Measurements from ENCODE around the gene NPR3. TPM values are rescaled to one million over a fixed set of nuclear protein-coding genes. Genes with fewer than 3 reads are reported as not detected.

NPR3 gene
- total RNA-seq, 2 donors from 2014 or later, result 0.58 to 3.7 TPM

GRCh38 chr5:32709750-32710549 is 1.2 kb upstream of the NPR3 start:
- ATAC-seq, result peak; percentile 73
- DNase-seq, result peak; percentile 57 to 76
- intact Hi-C loops (cut with DNase I, micrococcal nuclease), result loop anchor here in 1 of 2 donors (5.0 kb wide), 1 partner anchor 472 kb away; no protein-coding TSS in a partner anchor

- no peak for ATAC-seq
- intact Hi-C loops (cut with DNase I, micrococcal nuclease), result no loop called here
- no peak for DNase-seq
These were observed 200 bp downstream of the NPR3 start for GRCh38 chr5:32711362-32711680.

GRCh38 chr5:32711681-32712480 is 760 bp downstream of the NPR3 start:
- intact Hi-C loops (cut with DNase I, micrococcal nuclease), result no loop called here
- DNase-seq, result peak in 1 of 2 donors; percentile 20
- peak; percentile 32 for ATAC-seq

GRCh38 chr5:32712481-32713360 is 1.6 kb downstream of the NPR3 start:
- ATAC-seq, result no peak
- intact Hi-C loops (cut with DNase I, micrococcal nuclease), result no loop called here
- no peak for DNase-seq

GRCh38 chr5:32713361-32713769 is 2.2 kb downstream of the NPR3 start:
- DNase-seq, result no peak
- intact Hi-C loops (cut with DNase I, micrococcal nuclease), result no loop called here
- ATAC-seq, result no peak

DNA sequence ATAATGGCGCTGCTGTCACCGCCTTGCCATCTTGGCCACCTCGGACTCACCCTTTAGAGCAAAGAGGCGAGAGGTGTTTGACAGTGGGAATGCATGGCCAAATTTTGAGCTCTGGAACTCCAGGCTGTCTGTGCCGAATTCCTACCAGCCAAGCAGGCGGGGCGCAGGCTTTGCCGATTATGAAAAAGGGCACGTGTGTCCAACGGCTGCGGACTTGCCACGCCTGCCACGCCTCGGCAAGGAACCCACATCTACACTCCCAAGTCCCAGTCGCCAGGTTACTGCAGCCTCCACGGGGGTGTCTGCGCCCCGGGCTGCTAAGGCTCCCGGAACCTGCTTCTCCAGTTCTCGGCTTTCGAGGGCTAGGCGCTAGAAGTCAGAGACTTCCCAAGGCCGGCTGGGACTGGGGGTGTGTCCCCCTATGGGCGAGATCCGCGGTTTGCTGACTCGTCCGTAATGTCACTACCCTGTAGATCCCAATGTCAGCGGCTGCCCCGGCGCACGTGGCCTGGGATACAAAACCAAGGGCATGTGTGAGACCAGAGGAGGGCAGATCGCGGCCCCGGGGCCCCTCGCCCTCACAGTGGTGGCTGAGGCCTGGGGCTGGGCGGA is 2.8 kb downstream of the NPR3 start:
- DNase-seq (peak; percentile 20 to 29), ATAC-seq (peak; percentile 34)
- intact Hi-C loops (cut with DNase I, micrococcal nuclease), result no loop called here

GRCh38 chr5:32714836-32715235 is 3.7 kb downstream of the NPR3 start:
- ATAC-seq, result no peak
- intact Hi-C loops (cut with DNase I, micrococcal nuclease), result no loop called here
- DNase-seq, result no peak

DNA sequence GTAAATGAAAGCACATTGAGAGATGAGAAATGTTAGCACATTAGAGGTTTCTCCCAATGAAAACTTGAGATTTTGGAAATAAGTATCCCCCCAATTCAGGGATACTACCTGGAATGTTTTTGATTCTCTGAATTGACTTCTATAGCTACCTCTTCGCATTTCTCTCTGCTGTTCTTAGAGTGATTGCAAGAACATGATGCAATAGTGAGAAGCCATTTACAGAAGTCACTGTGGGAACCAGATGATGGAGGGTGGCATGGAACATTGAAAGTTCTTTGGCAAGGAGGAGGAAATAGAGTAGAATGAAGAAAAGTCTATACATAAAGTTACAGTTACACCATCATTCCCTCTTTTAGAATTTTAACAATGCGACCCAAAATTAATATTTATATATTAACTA is 9.2 kb downstream of the NPR3 start:
- DNase-seq, result no peak
- intact Hi-C loops (cut with DNase I, micrococcal nuclease), result no loop called here
- no peak for ATAC-seq

GRCh38 chr5:32721626-32722025 is 10.5 kb downstream of the NPR3 start:
- DNase-seq, result no peak
- ATAC-seq, result no peak
- intact Hi-C loops (cut with DNase I, micrococcal nuclease), result no loop called here

DNA sequence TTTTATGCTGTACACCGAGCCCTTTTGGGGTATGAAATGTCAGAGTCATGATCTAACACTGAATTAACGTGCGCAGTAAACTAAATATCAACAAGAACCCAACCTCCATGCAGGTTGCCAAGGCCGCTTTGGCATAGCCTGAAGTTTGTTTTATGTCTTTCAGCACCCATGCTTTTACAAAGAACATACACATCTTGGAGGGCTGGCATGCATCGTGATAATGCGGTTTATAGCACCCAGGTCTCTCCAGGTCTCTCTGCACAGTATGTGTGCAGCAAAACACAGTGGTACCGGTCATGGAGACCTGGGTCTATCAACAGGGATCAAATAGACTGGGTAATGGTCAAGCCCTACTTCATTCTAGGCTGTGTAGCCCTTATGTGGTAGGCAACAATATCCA is 11.8 kb downstream of the NPR3 start:
- no peak for DNase-seq
- no peak for ATAC-seq
- intact Hi-C loops (cut with DNase I, micrococcal nuclease), result no loop called here

- ATAC-seq (no peak), DNase-seq (no peak)
- intact Hi-C loops (cut with DNase I, micrococcal nuclease), result no loop called here
These were observed 13.4 kb downstream of the NPR3 start for GRCh38 chr5:32724526-32724925.

DNA sequence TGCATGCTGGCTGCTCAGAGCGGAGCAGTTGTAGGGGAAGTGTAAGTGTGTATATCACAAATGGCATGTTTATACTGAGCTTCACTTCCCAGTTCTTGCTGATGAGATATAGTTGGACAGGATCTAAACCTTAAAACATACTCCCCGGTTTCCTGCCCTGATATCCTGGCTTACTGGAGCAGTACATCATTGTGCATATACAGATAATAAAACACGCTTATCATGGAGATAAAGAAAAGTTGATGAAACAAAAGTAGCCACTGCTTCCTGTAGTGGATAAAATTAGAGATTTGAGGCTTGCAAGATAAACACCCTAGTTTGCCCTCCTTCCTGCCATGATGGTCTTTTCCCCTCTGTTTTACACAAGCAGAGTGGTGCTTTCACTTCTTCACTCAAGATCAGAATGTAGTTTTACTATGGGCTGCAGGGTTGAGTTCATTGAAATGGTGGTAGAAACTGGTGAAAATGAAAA is 15.0 kb downstream of the NPR3 start:
- DNase-seq (no peak), ATAC-seq (no peak)
- intact Hi-C loops (cut with DNase I, micrococcal nuclease), result no loop called here

DNA sequence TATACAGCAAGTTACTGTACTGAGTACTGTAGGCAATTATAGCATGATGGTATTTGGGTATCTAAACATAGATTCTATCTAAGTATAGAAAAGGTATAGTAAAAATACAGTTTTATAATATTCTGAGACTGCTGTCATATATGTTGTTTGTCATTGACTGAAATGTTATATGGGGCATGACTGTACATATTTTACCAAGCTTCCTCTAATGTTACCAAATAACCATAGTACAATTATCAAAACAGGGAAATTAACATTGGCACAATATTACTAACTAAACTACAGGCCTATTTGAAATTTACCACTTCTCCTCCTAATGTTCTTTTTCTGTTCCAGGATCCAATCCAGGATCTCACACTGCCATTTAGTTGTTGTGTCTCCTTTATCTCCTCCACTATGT is 18.5 kb downstream of the NPR3 start:
- ATAC-seq (no peak), DNase-seq (no peak)
- intact Hi-C loops (cut with DNase I, micrococcal nuclease), result no loop called here

- DNase-seq (no peak), ATAC-seq (no peak)
- intact Hi-C loops (cut with DNase I, micrococcal nuclease), result no loop called here
These were observed 22.6 kb downstream of the NPR3 start for GRCh38 chr5:32733590-32734340.

DNA sequence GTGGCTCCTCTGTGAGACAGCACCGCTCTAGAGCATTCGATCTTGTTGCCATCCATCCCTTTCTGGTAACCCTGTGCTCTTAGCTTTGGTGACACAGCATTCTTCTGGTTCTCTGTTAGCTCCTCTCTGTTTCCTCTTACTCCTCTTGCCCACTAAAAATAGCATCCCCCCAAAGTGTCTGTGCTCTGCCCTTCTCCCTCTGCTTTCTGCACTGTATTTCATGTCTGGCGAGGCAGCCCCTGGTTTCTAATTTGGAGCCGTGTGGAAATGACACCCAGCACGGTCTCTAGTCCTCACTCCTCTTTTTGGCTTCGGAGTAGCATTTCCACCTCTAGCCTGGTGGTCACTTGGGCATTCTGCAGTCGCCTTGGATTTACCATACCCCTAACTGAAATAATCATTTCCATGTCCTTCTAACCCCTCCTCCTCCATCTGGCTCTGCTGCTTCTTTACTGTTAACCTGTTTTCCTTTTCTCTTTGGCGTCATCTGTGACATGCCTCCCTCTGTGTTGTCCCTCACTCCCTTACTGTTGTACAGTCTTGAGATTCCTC is 23.8 kb downstream of the NPR3 start:
- intact Hi-C loops (cut with DNase I, micrococcal nuclease), result no loop called here
- DNase-seq (no peak), ATAC-seq (no peak)

GRCh38 chr5:32735512-32735911 is 24.4 kb downstream of the NPR3 start:
- ATAC-seq, result no peak
- intact Hi-C loops (cut with DNase I, micrococcal nuclease), result no loop called here
- DNase-seq, result no peak

GRCh38 chr5:32736842-32737241 is 25.7 kb downstream of the NPR3 start:
- no peak for DNase-seq
- intact Hi-C loops (cut with DNase I, micrococcal nuclease), result no loop called here
- no peak for ATAC-seq

- ATAC-seq (no peak), DNase-seq (no peak)
- intact Hi-C loops (cut with DNase I, micrococcal nuclease), result no loop called here
These were observed 29.5 kb downstream of the NPR3 start for GRCh38 chr5:32740651-32741050.

All from left colon (tissue), 2 donors.